NCI-H82 treated with DMSO at 0.1 percent for 48 hours (cell line): ENCODE data around the gene MDH1B.
"Not testable (repeated sequence)": the region's sequence is repeated elsewhere in the genome, so short reads cannot be mapped to it uniquely, and the experiment has no call there.

Experiments used
- DNase-seq: peaks from one replicate; lab custom pipeline; 2025; ENCODE audit not compliant: unreplicated experiment; lab: John Stamatoyannopoulos, UW

MDH1B gene

DNA sequence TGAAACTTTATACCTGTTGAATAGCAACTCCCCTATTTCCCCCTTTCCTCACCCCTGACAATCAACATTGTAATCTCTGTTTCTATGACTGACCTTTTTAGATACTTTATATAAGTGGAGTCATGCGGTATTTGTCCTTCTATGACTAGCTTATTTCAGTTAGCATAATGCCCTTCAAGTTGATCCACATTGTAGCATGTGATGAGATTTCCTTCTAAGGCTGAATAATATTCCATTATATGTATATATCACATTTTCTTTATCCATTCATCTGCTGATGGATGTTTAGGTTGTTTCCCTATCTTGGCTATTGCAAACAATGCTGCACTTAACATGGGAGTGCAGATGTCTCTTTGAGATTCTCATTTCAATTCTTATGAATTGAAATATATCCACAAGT lies 9.7 kb upstream of the MDH1B start:
- DNase-seq, result no peak

GRCh38 chr2:206766057-206766930 lies 1.2 kb upstream of the MDH1B start:
- no peak for DNase-seq

DNA sequence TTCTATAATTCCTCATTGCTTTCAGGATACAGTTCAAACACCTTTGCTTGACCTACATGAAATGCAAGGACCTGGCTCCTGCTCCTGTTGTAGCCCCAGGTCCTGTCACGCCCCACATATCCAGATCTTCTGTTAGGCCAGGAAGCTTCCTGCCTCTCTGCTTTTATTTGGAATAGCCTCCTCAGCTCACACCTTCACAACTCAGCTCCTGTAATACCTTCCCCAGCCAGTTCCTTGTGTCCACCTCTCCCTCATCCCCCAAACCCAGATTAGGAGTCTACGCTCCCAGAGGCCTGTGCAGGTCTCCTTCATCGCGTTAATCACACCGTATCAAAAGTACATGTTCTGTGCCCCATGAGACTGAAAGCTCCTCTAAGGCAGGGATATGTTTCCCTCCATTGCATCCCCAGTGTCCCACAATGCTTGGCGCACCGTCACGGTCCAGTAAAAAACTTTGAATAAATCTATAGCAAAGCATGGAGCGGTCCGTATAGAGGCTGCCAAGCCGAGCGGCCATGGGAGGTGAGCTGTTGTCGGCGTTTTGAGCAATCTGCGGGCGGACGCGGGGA lies 371 bp downstream of the MDH1B start:
- no peak for DNase-seq

- no peak for DNase-seq
These were observed 8.3 kb downstream of the MDH1B start for GRCh38 chr2:206756816-206757215.

DNA sequence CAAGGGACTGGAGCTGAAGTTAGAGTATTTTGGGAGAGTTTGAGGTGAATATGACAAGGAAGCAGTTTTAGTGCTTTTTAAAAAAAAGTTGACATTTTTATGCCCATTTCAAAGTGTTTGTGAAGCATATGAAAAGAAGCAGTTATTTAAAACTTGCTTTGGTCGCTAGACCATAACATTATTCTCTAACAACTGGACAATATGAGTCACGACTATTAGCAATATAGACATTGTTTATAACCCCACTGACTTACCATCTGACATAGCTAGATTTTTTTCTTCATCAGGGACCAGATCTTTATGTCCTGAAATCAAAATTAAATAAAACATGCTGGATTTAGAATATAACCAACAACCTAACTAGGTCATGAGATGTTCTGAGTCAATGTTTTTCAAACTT lies 24.3 kb downstream of the MDH1B start:
- DNase-seq, result no peak

DNA sequence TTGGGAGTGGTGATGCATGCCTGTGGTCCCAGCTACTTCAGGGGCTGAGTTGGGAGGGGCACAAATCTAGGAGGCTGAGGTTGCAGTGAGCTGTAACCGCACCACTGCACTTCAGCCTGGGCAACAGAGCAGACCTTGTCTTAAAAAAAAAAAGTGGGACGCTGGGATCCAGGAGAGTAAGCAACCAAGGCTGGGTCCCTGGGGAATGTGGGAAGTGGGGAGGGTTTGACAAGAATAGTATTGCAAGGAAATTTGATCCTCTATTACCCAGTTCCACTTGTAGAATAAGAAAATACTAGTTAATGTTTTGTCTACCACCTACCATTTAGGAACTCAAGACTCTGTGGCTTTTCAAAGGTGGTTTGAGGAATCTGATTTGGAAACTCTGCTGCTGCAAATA lies 25.9 kb downstream of the MDH1B start:
- DNase-seq, result no peak

GRCh38 chr2:206736935-206737334 lies 28.2 kb downstream of the MDH1B start:
- no peak for DNase-seq

- DNase-seq, result no peak
These were observed 31.8 kb downstream of the MDH1B start for GRCh38 chr2:206733341-206733740.

- DNase-seq, result no peak
These were observed 36.6 kb downstream of the MDH1B start for GRCh38 chr2:206728277-206729199.

GRCh38 chr2:206727287-206727686 lies 37.8 kb downstream of the MDH1B start:
- no peak for DNase-seq

DNA sequence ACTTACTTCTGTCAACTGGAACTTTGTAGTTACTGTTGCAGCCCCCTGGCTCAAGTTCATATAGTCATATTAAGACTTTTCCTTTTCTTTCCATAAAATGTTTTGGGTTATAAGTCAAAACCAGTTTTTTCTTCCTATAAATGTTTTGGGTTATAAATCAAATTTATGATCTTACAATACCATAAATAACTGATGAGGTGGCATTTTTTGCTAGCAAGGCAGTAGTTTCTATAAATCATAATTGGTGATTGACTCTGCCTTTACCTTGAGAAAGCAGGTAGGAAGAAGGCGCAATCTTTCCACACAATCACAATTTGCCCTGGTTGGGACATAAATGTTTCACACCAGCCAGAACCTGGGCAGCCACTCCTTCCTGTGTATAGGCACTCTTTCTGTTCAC lies 41.8 kb downstream of the MDH1B start:
- DNase-seq, result no peak

DNA sequence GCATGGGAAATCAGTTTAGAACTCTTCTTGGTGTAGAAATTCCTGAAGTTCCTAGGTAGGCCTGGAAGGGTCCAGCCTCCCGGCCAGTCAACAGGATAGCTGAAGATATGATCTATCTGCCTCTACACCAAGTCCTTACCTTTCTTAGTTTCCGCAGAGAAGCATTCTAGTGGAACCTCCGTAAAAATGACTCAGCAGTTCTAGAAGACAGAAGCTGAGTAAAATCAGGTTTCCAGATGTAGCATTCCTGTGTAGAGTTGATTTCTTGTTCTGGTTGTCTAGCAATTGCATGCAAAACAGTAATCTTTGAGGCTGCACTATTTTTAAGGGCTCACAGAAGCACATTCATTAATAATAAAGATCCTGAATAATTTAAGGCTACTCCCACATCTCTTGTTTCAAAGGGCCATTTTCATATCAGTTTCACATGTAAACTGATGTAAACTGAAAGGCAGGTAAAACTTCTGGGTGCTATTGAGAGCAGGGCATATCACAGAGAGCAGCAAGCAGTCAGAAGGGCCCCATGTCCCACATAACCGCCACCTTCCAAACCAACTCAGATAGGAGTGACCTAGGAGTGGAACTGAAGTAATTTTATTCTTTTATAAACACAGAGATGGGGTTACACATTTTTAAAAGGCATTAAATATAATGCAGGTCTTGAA lies 43.7 kb downstream of the MDH1B start:
- DNase-seq, result no peak

DNA sequence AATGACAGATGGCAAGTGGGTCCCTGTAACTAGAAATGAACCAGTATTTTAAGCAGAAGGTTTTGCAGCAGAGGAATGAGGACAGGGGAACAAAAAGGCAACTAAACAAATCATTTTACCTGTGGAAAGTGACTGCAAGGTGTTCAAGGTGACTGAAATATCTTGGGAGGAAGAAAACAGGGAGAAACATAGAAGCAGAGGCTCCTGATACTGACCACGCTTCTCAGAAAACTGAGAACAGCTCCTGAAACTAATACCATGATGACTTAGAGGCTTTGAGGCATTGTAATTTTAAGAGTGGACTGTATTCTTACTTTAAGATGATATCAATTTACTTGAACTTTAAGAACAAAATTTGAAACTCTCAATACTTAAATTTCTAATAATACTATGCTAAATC lies 46.8 kb downstream of the MDH1B start, which contains the start of gene DYTN:
Gene DYTN (minus strand): TSS at position 101 of the 400 bp plus-strand sequence. CDS start 117 bp downstream, outside the sequence.
- DNase-seq, result no peak

- DNase-seq, result no peak
These were observed 48.5 kb downstream of the MDH1B start for GRCh38 chr2:206716623-206717022.

GRCh38 chr2:206715183-206715582 lies 49.9 kb downstream of the MDH1B start:
- not testable (repeated sequence) for DNase-seq

GRCh38 chr2:206713746-206714145 lies 51.4 kb downstream of the MDH1B start:
- no peak for DNase-seq

GRCh38 chr2:206708286-206708685 lies 56.8 kb downstream of the MDH1B start:
- DNase-seq, result no peak

DNA sequence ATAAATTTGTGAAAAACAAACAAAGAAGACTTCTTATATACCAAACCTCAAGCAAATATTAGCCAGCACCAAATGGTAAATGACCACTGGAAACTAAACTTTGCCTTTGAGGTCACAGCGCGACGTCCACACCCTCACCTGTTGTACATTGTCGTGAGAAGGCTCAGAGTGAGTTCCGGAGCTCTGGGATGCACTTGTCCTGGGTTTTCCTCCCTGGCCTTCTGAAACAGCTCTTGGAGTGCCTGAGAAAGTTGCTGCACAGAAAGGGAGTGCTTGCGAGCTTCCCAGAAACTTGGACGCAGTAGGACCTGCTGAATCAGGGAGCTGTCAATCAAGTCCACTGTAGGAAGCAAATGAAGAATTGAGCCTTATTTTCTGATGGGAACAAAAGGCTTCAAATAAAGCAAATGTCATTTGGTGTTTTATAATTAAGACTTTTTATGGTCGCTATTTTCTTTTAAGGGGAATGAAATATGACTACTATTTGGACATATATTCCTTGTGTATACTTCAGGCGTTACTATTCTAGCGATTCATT lies 57.9 kb downstream of the MDH1B start:
- DNase-seq, result no peak

DNA sequence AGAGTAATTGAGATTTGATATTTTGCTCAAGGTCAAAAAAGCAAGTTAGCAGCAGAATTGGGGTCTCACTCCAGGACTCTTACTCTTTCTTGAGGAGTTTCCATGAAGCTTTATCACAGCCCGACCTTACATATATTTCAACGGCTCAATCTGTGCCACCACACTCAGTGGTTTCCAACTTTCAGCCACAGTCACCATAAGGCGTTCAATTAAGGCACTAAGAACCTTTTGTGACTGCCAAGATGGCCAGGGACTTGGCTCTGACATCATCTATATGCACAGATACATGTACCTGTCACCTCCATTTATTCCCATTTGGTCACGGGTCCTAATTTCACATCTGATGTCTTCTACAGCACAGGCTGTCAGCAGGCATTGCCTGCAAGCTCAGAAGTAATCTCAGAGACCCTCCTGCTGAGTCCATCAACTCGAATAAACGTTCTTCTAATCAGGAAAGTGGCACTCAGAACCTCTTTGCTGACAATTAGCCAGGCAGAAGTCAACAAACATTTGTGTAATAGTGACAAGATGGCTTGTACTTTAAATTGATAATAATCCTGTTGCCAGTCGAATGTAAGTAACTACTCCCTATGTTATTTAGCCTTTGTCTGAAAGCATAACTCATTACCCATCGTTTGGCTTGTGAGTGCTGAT lies 63.0 kb downstream of the MDH1B start:
- DNase-seq, result no peak

- no peak for DNase-seq
These were observed 65.0 kb downstream of the MDH1B start for GRCh38 chr2:206700156-206700555.
